A673 (cell line): ENCODE measurements around the gene SLC16A3.

ENCODE experiments used
- CTCF ChIP-seq: fragments of 300-800, 200-600 bp; sonication (generic); conservative IDR thresholded peaks from 2 replicates; pipeline ENCODE4 v1.5.1; 2017; ENCODE audit warnings: low read depth, mild to moderate bottlenecking, antibody characterized with exemption, low read length, moderate library complexity, mixed read lengths
- EZH2 ChIP-seq: fragments of 200-600 bp; sonication (generic); IDR thresholded peaks from 2 replicates; pipeline ENCODE4 v1.6.1; 2017; ENCODE audit warnings: borderline replicate concordance, low read depth, mild to moderate bottlenecking, mixed read lengths, antibody characterized with exemption, low read length; ENCODE audit not compliant: poor library complexity, severe bottlenecking

GRCh38 chr17:82235775-82236141, 6.9 kb downstream of the SLC16A3 start:
- TF ChIP-seq CTCF: no peak
- TF ChIP-seq EZH2: no peak
